Activated CD4-positive, CD25-positive, alpha-beta regulatory T cell (primary cell): ENCODE measurements around the gene DCK.
"Not testable (repeated sequence)": the region's sequence is repeated elsewhere in the genome, so short reads cannot be mapped to it uniquely, and the experiment has no call there.

Experiments used
- DNase-seq, 4 experiments: peaks; one replicate each; lab custom pipeline; 2025; lab: John Stamatoyannopoulos, UW

The DCK gene

DNA sequence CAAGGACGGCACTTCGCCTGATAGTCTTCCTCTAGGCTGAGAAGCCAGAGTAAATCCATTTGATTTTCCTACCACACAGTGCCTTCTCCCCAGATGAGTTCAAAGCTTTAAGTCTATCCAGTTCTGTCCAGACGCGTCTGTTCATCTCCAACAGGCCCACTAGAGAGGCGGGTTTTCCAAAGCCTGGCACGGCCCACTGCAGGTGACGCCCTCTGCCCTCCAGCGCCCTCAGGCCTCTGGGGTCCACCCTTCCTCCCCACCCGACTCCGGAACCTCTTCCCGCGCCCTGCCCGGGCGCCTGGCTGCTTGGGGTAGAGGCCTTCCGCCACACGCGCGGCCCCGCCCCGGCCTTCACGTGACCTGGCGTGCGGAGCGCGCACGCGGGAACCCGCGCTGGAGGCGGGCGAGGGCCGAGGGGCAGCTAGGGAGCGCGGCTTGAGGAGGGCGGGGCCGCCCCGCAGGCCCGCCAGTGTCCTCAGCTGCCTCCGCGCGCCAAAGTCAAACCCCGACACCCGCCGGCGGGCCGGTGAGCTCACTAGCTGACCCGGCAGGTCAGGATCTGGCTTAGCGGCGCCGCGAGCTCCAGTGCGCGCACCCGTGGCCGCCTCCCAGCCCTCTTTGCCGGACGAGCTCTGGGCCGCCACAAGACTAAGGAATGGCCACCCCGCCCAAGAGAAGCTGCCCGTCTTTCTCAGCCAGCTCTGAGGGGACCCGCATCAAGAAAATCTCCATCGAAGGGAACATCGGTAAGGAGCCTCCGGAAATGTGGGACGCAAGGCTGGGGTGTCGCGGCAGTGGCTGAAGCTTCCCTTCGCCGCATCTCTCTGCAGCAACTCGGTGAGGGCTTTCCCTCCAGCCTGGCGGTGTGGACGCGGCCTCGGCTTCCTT is at the start of gene DCK:
Gene DCK, plus strand, starts transcription at position 469 of the 888 bp plus-strand sequence. Its CDS starts 187 bp downstream, at position 656.
- DNase-seq = peak; percentile 66 to 80 (median 76)

DNA sequence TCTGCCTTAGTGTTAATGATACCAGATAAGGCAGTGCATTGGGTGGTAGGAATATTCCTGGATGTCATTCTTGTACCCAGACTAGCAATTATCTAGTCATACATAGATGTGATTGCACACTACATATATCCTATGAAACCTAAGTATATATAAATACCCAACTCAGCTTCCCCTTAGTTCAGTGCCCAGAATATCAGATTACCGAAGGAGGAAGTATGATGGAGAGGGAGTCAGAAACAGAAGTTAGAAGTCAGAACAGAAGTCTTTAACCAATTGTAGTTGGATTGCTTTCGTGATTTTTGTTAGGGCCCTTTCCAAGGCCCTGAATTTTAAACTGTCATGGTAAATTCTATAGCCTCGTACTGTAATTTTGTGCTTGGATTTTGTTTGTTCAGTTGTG is 48.4 kb upstream of the DCK start:
- DNase-seq = no peak

DNA sequence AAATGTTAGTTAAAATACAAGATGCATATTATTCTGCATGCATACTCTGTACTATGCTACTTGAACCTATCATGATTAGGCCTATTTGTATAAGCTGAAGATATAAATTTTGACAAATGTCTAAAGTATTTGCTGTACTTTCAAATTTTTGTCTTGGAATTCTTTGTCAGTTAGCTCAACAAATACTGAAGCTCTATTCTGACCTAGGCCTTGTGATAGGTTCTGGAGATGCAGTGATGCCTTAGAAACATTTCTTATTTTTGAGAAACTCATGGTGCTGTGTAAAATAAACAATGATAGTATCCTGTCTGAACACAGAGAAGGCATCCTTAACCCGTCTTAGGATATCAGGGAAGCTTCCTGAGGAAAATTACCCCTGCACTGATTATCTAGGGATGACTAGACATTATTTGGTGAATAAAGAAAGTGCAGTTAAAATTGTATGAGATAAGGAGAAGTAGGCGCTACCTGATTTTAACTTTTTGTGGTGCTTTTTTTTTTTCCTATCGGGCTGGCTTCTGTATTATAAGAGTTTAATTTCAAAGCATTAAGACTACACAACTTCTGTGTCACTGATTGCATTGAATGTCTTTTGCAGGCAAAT is 47.9 kb upstream of the DCK start:
- DNase-seq = no peak

DNA sequence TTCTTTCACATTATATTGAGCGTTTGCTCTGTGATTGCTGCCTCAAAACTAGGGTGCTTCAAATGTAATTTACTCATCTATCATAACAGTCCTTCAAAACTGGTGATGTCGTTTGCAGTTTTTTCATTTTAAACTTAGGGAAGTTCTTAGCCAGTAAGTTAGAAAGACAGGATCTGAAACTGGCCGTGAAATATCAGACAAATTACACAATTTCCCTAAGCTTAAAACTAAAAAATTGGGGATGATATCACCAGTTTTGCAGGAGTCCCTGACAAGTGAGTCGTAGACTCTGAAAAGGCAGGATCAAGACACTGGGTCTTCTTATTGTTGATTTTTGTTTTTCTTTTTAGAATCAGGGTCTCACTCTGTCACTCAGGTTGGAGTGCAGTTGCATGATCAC is 46.5 kb upstream of the DCK start:
- no peak for DNase-seq

DNA sequence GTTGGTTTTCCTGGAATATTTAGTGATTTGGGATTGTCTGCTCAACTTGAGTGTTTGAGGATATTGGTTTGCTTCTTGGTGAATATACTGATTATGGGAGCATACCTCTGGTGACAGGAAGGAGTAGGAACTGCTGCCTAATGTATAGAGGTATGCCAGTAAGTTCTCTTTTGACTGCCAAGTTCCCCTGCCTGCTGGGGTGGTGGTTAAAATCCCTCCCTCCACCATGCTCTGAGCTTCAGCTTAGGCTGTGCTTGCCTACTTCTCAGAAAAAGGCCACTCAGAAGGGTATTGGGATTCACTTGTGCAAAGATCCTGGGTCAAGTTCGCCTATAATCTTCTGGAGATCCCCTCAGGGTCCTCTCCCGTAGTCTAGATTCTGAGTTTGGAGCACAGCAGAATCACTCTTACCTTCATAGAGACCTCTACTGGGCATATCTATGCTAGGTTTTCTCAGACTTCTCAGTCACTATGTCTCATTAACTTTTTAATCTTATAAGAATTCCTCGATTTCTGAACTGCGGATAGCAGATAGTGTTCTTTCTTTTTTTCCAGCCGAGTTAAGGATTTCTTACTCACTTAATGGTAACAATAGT is 44.7 kb upstream of the DCK start:
- DNase-seq = no peak

DNA sequence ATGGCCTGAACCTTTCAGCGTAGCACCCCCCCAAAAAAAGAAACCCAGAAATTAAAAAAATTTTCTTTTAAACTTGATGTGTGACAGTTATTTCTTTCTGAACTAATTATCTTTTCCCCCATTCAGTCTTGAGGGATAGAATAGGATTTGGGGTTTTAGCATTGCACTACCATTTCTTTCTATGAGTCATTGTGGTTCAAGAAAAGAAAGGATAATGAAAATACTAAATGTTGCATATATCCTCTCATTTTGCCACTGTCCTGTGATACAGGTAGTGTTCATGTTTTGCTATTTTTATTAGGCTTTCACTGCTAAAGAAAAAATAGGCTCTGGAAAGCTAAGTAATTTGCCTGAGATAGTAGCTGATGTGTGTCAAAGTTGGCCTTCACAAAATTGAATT is 39.4 kb upstream of the DCK start:
- DNase-seq = no peak

DNA sequence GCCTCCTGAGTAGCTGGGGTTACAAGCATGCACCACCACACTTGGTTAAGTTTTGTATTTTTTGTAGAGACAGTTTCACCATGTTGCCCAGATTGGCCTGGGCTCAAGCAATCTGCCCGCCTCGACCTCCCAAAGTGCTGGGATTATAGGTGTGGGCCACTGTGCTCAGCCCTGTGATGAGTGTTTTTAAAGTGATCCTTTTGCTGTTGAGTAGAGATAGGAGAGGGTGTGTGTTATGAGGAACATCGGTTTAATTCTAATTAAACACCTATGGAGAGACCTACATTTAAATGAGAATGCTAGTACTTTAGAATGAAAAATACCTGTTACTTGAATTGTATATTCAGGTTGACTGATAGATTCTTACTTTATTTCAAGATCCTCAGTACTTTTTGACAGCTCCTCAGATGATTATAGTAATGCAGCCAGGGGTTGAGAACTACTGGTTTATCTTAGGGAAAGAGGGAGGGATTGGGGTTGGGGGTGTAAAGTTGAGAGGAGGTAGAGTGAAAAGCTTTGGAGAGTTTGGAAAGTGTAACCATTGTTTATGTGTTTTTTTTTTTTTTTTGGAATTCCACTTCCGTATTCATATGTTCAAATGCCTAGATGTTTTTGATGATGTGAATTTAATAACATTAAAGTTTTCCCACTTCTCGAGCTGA is 36.8 kb upstream of the DCK start:
- no peak for DNase-seq

DNA sequence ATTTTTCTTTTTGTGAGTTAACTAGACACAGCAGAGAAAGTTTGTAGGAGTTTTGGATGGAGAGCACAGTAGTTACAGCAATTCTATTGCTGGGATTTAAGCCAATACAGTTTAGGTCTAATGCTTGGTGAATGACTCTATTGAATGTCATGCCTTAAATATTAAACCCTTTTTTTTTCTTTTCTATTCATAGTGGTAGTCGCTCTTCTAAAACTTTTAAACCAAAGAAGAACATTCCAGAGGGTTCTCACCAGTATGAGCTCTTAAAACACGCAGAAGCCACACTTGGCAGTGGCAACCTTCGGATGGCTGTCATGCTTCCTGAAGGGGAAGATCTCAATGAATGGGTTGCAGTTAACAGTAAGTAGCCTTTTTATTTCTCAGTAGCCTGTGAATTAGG is 34.8 kb upstream of the DCK start:
- no peak for DNase-seq

DNA sequence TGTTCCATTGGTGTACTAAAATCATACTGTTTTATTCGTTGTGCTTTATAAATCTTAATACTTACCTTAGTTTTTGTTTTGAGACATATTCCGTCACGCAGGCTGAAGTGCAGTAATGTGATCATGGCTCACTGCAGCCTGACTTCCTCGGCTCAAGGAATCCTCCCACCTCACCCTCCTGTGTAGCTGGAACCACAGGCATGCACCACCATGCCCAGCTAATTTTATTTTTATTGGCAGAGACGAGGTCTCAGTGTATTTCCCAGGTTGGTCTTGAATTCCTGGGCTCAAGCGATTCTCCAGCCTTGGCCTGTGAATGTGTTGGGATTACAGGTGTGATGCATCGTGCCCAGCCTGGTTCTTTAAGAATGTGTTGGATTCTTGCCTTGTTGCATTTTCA is 24.4 kb upstream of the DCK start:
- no peak for DNase-seq

DNA sequence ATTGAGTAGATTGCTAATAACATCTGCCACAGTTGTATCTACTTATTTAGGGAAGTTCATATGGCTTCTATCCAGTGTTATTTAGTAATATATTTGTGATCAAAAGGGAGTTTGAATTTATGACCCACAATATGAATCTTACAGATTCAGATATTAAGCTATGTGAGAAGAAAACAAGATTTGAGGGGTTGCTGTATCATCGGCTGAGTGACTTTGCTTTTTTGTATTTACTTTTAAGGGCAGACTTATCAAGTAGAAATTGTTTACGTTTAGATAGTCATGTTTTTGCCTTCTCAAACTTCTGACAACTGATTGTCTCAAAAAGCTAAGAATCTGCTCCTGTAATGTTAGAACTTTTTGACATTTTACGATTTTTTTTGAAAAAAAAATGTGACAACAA is 17.2 kb upstream of the DCK start:
- no peak for DNase-seq

DNA sequence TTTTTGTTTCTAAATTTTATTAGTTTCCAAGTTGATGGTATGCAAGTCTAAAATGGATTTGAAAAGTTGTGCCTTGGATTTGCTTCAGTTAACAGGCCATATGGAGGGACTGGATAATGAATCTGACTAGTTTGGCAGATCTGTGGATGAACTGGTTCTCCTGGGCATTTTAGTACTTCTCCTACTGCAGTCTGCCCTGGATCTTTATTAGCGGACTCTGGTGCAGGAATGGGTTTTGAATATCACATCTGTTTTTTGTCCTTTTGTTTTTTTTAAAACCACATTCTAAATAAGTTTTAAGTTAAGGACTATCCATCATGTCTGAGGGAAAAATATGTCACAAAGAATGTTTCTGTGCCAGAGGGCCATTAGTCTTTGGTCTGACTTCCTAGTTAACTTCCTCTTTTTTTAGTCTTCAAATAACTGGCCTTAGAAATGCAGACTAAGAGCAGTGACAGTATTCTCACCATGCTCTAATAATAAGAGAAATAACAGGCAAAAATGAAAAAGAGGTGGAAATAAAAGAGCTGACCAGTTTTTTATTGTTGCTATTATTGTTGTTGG is 13.9 kb upstream of the DCK start:
- no peak for DNase-seq

DNA sequence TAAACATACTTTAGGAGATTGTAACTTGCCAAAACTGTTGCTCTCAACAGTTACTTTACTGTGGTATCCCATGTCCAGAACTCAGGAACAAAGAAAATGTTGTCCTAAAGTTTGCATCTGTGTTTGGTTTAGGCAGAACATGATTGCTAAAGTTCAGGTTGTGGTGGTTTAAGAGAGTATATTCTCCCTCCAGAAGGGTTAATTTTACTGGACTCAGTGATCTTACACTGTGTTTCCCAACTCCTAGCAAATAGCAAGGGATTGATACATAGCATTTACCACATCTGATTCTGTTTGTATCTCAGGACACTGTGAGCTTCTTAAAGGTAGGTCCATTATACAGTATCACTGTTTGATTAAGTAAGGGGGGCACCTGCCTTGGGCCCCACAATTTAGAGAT is 13.3 kb upstream of the DCK start:
- DNase-seq = no peak

DNA sequence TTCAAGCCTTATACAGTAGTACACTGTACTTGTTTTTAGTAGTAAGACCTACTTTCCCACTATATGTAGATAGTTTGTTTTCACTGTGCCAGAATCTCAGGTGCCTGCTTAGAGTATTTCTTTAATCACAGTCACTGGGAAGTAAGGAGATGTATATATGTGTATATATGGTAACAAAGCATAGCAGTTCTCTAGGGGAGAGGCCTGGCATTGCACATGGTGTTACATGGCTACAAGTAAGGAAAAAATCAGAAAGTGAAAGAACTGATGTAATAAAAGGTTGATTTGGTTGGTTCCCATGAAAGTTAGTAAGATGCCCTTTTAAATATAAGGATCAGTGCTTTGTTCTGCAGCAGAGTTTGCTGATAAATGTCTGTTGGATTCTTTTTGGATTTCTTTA is 9.3 kb upstream of the DCK start:
- DNase-seq = no peak

DNA sequence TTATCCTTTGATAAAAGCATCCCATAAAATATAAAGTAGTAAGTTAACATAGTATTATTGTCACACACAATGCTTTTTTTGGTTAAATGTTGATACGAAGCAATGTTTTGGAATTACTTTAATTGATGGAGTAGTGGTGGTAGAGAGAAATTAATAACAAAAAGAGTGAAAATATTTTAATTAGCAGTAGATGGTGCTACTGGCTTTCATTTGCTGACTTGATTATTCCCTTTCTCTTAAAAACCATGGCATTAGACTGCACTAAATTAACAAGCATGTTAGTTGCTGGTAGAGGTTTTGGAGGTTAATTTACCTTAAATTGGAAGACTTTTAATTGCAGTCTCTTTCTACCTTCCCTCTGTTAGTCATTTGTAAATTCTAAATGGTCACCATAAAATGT is 8.9 kb upstream of the DCK start:
- DNase-seq = no peak

DNA sequence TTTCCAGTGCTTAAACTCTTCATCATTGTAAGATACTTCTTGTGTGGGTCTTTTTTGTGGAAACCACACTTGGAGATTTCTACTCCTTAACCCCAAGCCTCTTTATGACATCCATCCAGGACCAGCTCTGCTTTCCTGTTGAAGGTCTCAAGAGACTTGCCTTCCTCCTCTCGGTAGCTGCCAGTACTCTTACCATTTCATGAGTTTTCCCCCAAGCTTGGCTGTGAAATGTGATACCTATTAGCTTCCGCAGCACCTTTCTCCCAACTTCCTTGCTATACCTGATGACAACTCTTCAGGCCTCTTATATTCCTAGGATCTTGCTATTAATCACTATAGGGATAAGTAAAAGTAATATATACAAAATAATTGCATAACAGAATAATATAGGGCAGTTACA is 1.9 kb upstream of the DCK start:
- no peak for DNase-seq

DNA sequence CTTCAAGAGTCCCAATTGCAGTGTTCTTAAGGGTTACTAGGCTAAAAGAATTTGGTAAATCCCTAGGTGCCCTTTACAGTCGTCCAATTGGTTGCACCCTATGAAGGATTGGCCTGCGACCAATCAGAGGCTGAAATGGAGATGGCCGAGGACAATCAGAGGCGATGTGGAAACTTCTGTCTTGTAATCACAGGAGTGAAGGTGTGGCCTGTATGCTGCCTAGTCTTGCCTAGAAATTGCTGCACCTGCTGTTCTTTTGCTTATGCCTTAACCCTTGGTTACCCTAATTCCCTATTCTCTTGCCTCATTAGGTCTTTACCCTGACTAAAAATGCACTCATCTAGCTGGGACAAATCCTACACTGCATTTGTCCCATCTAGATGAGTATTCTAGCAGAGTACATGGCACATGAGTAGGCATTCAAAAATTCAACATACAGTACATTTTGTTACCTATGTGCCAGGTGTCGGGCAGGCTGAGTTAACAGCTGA is 1.0 kb upstream of the DCK start:
- DNase-seq = no peak

DNA sequence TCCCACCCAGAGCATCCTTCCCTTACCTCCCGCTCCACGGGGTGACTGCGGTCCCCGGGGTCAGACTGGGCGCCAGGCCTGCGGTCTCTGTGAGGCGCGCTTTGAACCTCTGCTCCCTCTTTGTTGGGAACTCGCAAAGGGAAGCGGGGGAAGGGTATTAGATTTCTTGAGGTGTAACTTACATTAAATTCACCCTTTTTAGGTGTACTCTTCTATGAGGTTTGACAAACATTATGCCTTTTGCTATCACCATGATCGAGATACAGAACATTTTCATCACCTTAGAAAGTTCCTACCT is 569 bp downstream of the DCK start:
- DNase-seq = no peak

DNA sequence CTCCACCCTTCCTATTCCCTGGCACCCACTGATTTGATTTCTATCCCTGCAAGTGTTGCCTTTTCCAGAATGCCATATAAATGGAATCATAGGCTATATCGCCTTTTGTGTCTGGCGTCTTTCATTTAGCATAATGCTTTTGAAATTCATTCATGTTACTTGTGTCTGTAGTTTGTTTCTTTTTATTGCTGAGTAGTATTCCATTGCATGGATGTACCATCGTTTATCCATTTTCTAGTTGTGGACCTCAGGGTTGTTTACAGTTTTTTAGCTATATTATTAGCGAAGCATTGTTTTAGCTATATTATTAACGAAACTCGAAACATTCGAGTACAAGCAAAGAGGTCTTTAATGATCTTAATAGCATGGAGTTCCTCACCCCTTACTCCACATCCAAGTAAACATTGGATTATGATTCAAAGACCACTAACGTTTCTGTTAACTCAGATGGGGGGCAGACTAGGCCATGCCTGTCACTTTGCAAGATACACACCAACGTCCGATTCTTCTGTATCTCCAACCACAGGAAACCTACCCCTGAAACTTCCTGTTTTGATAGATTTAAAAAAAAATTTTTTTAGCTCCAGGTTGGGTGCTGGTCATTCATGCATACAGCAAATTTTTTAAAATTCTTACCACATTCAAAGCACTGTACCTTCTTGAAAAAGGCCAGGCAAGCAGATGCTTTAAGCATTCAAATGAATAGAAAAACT is 1.1 kb downstream of the DCK start:
- DNase-seq = no peak

DNA sequence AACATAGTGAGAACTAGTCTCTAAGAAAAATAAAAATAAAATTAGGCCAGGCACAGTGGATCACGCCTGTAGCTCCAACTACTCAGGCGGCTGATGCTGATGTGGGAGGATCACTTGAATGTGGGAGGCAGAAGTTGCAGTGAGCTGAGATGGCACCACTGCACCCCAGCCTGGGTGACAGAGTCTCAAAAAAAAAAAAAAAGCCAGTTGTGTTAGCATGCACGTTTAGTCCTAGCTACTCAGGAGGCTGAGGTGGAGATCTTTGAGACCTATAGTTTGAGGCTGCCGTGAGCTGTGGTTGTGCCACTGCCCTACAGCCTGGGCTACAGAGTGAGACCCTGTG is 2.5 kb downstream of the DCK start:
- DNase-seq = peak in 1 of 4 experiments; percentile 0

DNA sequence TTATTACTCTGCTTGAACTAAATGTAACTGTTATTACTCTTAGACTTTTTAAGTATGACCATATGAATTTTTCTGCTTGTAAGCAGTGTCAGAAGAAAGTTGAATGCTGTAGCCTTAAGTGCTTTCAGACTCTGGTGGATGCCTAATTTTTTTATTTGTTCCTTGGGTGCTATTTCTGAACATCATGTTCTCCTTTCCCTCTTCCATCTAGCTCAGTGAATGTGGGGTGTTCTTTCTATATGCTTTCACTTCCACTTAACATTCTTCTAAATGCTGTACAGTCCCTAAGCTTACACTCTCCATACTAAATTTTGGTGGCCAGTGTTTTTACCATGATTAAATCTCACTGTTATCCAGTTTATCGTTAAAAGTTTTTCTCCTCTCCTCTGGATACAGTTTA is 3.6 kb downstream of the DCK start:
- no peak for DNase-seq

DNA sequence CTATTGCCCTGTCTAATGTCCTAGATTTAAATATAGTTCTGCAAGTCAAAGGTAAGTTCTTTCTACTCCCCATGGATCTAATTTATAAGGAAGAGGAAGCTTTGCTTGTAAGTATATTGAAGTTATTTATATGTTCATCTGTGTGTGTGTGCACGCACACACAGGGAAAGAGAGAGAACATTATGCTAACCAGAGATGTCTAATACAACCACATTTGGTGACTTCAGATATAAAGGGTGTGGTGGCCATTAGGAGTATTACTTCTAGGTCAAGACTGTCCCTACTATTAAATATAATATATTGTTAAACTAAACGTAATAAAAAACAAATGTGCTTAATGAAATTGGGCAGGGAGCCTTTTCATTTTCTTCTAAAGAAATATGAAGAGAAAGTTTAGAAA is 4.1 kb downstream of the DCK start:
- DNase-seq = no peak

DNA sequence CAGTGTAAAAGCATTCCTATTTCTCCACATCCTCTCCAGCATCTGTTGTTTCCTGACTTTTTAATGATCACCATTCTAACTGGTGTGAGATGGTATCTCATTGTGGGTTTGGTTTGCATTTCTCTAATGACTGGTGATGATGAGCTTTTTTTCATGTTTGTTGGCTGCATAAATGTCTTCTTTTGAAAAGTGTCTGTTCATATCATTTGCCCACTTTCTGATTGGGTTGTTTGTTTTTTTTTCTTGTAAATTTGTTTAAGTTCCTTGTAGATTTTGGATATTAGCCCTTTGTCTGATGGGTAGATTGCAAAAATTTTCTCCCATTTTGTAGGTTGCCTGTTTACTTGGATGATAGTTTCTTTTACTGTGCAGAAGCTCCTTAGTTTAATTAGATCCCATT is 6.2 kb downstream of the DCK start:
- DNase-seq = not testable (repeated sequence)
